HepG2 (cell line): Measurements from ENCODE around the gene CA12. TPM values are rescaled to one million over a fixed set of nuclear protein-coding genes. Genes with fewer than 3 reads are reported as not detected.

Experiments
- ATAC-seq: fragments of 200-7000 bp; cut with Tn5 transposase; 3 replicates; pipeline ENCODE4 v1.9.1; 2020; ENCODE audit warnings: mild to moderate bottlenecking, moderate library complexity
- BruUV-seq: library from RNA; stranded (reverse); fragments of 400-500 nt; replicated peaks from 2 replicates; lab custom pipeline; 2021; lab: Mats Ljungman, UMichigan
- CTCF ChIA-PET: fragments of 300-600 bp; formaldehyde crosslinking; extraction: SDS; loops from one replicate; lab custom pipeline; 2021; ENCODE audit warnings: low total read pairs, inconsistent platforms, low intra/inter-chr PET ratio; lab: Yijun Ruan, JAX
- POLR2A ChIA-PET: fragments of 350-600 bp; sonication (Branson Sonifier 250); formaldehyde crosslinking; loops from one replicate; lab custom pipeline; 2020; ENCODE audit warnings: antibody characterized with exemption, inconsistent platforms; lab: Yijun Ruan, JAX
- DNase-seq: peaks from one replicate; pipeline ENCODE4 v3.0.0-alpha.2; 2015; ENCODE audit warnings: low spot score
- FAIRE-seq: peaks from 3 replicates; lab custom pipeline; 2011; peaks lifted over from hg19 to GRCh38; lab: Jason Lieb, UNC
- H2AFZ ChIP-seq: one replicate; pipeline ENCODE4 v1.6.1; 2011; ENCODE audit warnings: low read length, inconsistent platforms
- H3K27ac ChIP-seq: fragments of 300-600 bp; 3 replicates; pipeline ENCODE4 v1.8.0; 2011; ENCODE audit warnings: mixed run types, mild to moderate bottlenecking, mixed read lengths, low read length, inconsistent platforms; ENCODE audit not compliant: insufficient read depth; ENCODE audit errors: extremely low read length
- H3K27me3 ChIP-seq, 2 experiments: fragments of 200-600 bp in 1 of 2; 2 replicates in 1 of 2; 3 replicates in 1 of 2; pipeline versions ENCODE4 v1.6.0 to v1.8.0; 2011; ENCODE audit warnings: low read length in 2 of 2, mild to moderate bottlenecking in 2 of 2, moderate library complexity in 2 of 2, inconsistent platforms in 1 of 2; ENCODE audit not compliant: insufficient read depth in 2 of 2, control insufficient read depth in 1 of 2
- H3K36me3 ChIP-seq, 2 experiments: fragments of 200-600 bp in 1 of 2; replicated peaks in 1 of 2; 2 replicates in 1 of 2; 3 replicates in 1 of 2; pipeline versions ENCODE4 v1.5.1 to v1.8.0; 2011; ENCODE audit warnings: low read length in 2 of 2, inconsistent platforms in 1 of 2; ENCODE audit not compliant: insufficient read depth in 2 of 2, control insufficient read depth in 1 of 2
- H3K4me1 ChIP-seq: 2 replicates; pipeline ENCODE4 v1.5.1; 2012; ENCODE audit warnings: low read length, inconsistent platforms; ENCODE audit not compliant: insufficient read depth
- H3K4me2 ChIP-seq: 2 replicates; pipeline ENCODE4 v1.6.0; 2011; ENCODE audit warnings: low read depth, low read length, inconsistent platforms
- H3K4me3 ChIP-seq, 3 experiments: fragments of 200-600 bp in 1 of 3; sonication (generic), shearing (Covaris generic) in 1 of 3; replicated peaks in 1 of 3; 2 replicates each; pipeline ENCODE4 v1.5.1; 2011 to 2016; ENCODE audit warnings: low read length in 3 of 3, inconsistent platforms in 2 of 3, low read depth in 2 of 3, mild to moderate bottlenecking in 2 of 3, control low read depth in 1 of 3, mixed read lengths in 1 of 3; ENCODE audit not compliant: insufficient read depth in 1 of 3
- H3K79me2 ChIP-seq: one replicate; pipeline ENCODE4 v1.6.1; 2011; ENCODE audit warnings: low read length, inconsistent platforms; ENCODE audit not compliant: insufficient read depth
- H3K9ac ChIP-seq: 2 replicates; pipeline ENCODE4 v1.6.0; 2011; ENCODE audit warnings: mild to moderate bottlenecking, low read depth, low read length, inconsistent platforms; ENCODE audit not compliant: insufficient read depth
- H3K9me3 ChIP-seq: 2 replicates; pipeline ENCODE4 v1.5.1; 2012; ENCODE audit warnings: mild to moderate bottlenecking, low read length
- H4K20me1 ChIP-seq: 2 replicates; pipeline ENCODE4 v1.6.0; 2011; ENCODE audit warnings: inconsistent platforms, mild to moderate bottlenecking, low read length, moderate library complexity; ENCODE audit not compliant: insufficient read depth
- EHMT2 ChIP-seq: fragments of 200-600 bp; sonication (generic); IDR thresholded peaks from 2 replicates; pipeline ENCODE4 v1.7.0; 2017; ENCODE audit warnings: antibody characterized with exemption, low read depth, low read length, borderline replicate concordance
- KDM5B ChIP-seq: sonication (generic); formaldehyde crosslinking; IDR thresholded peaks from 2 replicates; pipeline ENCODE4 v1.4.0; 2020; ENCODE audit warnings: missing genetic modification reagents, mild to moderate bottlenecking, borderline replicate concordance
- MED8 ChIP-seq: sonication (generic); formaldehyde crosslinking; IDR thresholded peaks from 2 replicates; pipeline ENCODE4 v1.8.1; 2023; ENCODE audit warnings: mild to moderate bottlenecking, missing genetic modification reagents; ENCODE audit not compliant: insufficient replicate concordance
- NFE2L2 ChIP-seq: fragments of 150-350 bp; IDR thresholded peaks from 2 replicates; pipeline ENCODE4 v1.6.1; 2014; ENCODE audit warnings: low read length
- PRPF4 ChIP-seq: fragments of 200-400 bp; formaldehyde crosslinking; IDR thresholded peaks from 2 replicates; pipeline ENCODE4 v1.6.1; 2016; ENCODE audit warnings: low read length, low read depth; ENCODE audit not compliant: poor library complexity, severe bottlenecking
- TCF12 ChIP-seq, 2 experiments: fragments of 450-650 bp in 1 of 2; sonication (generic) in 1 of 2; formaldehyde crosslinking in 1 of 2; IDR thresholded peaks; 2 replicates each; pipeline versions ENCODE4 v1.6.1 to v1.8.0; 2017 to 2022; ENCODE audit warnings: antibody characterized with exemption in 1 of 2, mild to moderate bottlenecking in 1 of 2, missing genetic modification reagents in 1 of 2, moderate library complexity in 1 of 2
- ZNF160 ChIP-seq: sonication (generic); formaldehyde crosslinking; IDR thresholded peaks from 2 replicates; pipeline ENCODE4 v1.8.0; 2022; ENCODE audit warnings: mild to moderate bottlenecking, inconsistent platforms, missing genetic modification reagents
- ZNF30 ChIP-seq: sonication (generic); formaldehyde crosslinking; IDR thresholded peaks from 2 replicates; pipeline ENCODE4 v1.5.0; 2020; ENCODE audit warnings: mild to moderate bottlenecking, missing genetic modification reagents
- ZNF430 ChIP-seq: sonication (generic); formaldehyde crosslinking; IDR thresholded peaks from 2 replicates; pipeline ENCODE4 v1.9.0; 2021; ENCODE audit warnings: mild to moderate bottlenecking, missing genetic modification reagents
- ZNF629 ChIP-seq: sonication (generic); formaldehyde crosslinking; conservative IDR thresholded peaks from 2 replicates; pipeline ENCODE4 v1.5.0; 2020; ENCODE audit warnings: missing genetic modification reagents
- ZSCAN9 ChIP-seq: IDR thresholded peaks from 2 replicates; pipeline ENCODE4 v1.6.1; 2016; ENCODE audit warnings: borderline replicate concordance
- WGBS: methylation state at CpG from one replicate; pipeline ENCODE4 v1.1.6; 2017; ENCODE audit warnings: low lambda C conversion rate; 5-methylcytosine and 5-hydroxymethylcytosine counted together
- in situ Hi-C: cut with HindIII; loops from 2 replicates; pipeline ENCODE4 v1.10.0; 2017; ENCODE audit warnings: low pct_unique_long_range_greater_than_20kb; ENCODE audit not compliant: extremely low pct_ligation_motif_present
- intact Hi-C: fragments of 100-400 bp; cut with micrococcal nuclease; formaldehyde crosslinking; loops from one replicate; pipeline ENCODE4 v1.10.0; 2022; ENCODE audit not compliant: unreplicated experiment
- polyA plus RNA-seq, 8 experiments: library from polyadenylated mRNA; depleted of rRNA in 3 of 8; stranded (reverse) in 7 of 8; unstranded in 1 of 8; fragments of >200 nt; fragmentation: Illumina TruSeq in 4 of 8; extraction: Trizol in 4 of 8; gene quantifications; 2 replicates each; pipeline versions ENCODE4 v1.2.1 to v1.2.3, GENCODE V29; 2011 to 2016; ENCODE audit warnings: low read depth in 4 of 8, missing spikeins in 1 of 8, mixed read lengths in 1 of 8; ENCODE audit not compliant: insufficient read depth in 1 of 8
- total RNA-seq, 5 experiments: library from RNA; depleted of rRNA; stranded (reverse); fragments of >200 nt; fragmentation: Illumina TruSeq; extraction: Trizol; gene quantifications; 2 replicates each; pipeline ENCODE4 v1.2.3, GENCODE V29; 2016; ENCODE audit warnings: low read depth in 1 of 5
- TF ChIP-seq, protein P1 (sequence below): sonication (generic); formaldehyde crosslinking; IDR thresholded peaks from 2 replicates; pipeline ENCODE4 v1.5.0; 2020; ENCODE audit warnings: mild to moderate bottlenecking, missing genetic modification reagents, borderline replicate concordance
- TF ChIP-seq, protein P2 (sequence below): sonication (generic); formaldehyde crosslinking; IDR thresholded peaks from 2 replicates; pipeline ENCODE4 v1.4.0; 2020; ENCODE audit warnings: missing genetic modification reagents; ENCODE audit errors: not compliant biosample characterization

Gene CA12
- total and polyA plus RNA-seq, 2 of the 13 experiments (the other 11 are each of a cell fraction or from before 2014, with no cell fraction given): 0.07 to 0.20 TPM

DNA sequence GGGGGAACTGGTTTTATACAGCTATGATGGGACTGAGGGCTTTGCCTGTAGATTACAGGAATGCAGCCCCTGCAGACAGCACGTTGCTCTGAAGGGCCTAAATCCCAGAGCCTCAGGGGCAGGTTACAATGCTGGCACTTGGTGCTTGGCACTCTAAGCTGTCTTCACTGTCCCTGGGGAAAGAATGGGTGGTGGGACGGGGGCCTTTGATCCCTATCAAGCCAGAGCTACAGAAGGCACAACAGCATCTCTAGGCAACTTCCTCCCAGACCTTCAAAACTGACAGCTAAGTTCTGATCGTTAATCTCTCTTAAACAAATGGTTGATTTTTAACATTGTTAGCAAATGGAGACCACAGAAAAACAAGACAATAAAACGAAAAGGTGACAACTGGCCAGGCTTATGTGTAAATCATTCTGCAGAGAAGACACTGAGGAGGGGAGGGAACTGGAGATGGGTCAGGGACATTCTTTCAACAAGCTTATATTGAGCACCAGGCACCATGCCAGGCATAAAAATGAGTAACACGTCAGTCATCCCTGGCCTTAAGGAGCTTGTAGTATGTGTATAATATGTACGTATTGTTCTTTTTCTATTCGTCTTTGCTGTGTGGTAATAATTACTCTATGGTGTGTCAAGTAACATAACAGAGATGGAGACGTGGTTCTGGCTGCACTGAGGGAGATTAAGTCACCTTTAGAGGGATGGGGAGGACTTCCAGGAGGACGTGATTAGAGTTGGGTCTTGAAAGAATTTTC lies 49.1 kb downstream of the CA12 start (continued):
- TF ChIP-seq, protein P1, sequence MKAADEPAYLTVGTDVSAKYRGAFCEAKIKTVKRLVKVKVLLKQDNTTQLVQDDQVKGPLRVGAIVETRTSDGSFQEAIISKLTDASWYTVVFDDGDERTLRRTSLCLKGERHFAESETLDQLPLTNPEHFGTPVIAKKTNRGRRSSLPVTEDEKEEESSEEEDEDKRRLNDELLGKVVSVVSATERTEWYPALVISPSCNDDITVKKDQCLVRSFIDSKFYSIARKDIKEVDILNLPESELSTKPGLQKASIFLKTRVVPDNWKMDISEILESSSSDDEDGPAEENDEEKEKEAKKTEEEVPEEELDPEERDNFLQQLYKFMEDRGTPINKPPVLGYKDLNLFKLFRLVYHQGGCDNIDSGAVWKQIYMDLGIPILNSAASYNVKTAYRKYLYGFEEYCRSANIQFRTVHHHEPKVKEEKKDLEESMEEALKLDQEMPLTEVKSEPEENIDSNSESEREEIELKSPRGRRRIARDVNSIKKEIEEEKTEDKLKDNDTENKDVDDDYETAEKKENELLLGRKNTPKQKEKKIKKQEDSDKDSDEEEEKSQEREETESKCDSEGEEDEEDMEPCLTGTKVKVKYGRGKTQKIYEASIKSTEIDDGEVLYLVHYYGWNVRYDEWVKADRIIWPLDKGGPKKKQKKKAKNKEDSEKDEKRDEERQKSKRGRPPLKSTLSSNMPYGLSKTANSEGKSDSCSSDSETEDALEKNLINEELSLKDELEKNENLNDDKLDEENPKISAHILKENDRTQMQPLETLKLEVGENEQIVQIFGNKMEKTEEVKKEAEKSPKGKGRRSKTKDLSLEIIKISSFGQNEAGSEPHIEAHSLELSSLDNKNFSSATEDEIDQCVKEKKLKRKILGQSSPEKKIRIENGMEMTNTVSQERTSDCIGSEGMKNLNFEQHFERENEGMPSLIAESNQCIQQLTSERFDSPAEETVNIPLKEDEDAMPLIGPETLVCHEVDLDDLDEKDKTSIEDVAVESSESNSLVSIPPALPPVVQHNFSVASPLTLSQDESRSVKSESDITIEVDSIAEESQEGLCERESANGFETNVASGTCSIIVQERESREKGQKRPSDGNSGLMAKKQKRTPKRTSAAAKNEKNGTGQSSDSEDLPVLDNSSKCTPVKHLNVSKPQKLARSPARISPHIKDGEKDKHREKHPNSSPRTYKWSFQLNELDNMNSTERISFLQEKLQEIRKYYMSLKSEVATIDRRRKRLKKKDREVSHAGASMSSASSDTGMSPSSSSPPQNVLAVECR (CRISPR knock-in tag): no peak
- TF ChIP-seq MED8 (CRISPR knock-in tag): no peak
- TF ChIP-seq ZNF160 (CRISPR knock-in tag): no peak
- no peak for TF ChIP-seq EHMT2

DNA sequence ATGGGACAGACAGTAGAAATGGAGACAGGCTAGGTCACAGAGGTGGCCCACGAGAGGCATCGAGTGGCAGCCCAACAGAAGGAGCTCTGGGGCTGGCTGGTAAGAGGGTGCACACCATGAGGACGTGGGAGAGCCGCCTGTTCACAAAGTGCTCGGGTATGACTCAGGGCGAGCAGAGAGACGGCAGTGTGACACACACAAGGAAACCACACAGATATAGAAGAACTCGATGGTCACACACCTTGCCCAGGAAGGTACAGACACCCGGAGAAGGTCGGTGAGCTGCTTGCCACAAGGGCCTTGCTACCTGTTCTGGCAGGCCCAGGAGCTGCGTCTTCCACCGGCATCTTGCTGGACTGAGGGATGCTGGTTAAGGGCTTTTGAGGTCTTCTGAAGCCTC lies 50.2 kb downstream of the CA12 start:
- Histone ChIP-seq H4K20me1 (no peaks in the 10 kb centered on the region), H3K9me3 (no peaks in the 10 kb centered on the region), H3K4me2 (no peak overlapping the region), H3K9ac (no peak overlapping the region), H3K27me3 (peaks cover 0 to 1% of the 10 kb centered on the region in 2 experiments; a peak in 3 of 5 replicates), H3K27ac (no peak overlapping the region), H3K36me3 (no peaks in the 10 kb centered on the region), H3K4me1 (no peaks in the 10 kb centered on the region), H3K4me3 (no peak overlapping the region), H3K79me2 (no peaks in the 10 kb centered on the region), H2AFZ (no peak overlapping the region)
- in situ Hi-C loops: no loop called here
- TF ChIP-seq ZSCAN9: no peak
- TF ChIP-seq NFE2L2: no peak
- no peak for TF ChIP-seq ZNF629 (CRISPR knock-in tag)
- no peak for TF ChIP-seq TCF12 (IDR thresholded peaks at IDR 0.05)
- TF ChIP-seq TCF12 (CRISPR knock-in tag; IDR thresholded peaks at IDR 0.05): no peak
- TF ChIP-seq KDM5B (CRISPR knock-in tag): no peak
- TF ChIP-seq ZNF30 (CRISPR knock-in tag): no peak
- TF ChIP-seq, protein P2, sequence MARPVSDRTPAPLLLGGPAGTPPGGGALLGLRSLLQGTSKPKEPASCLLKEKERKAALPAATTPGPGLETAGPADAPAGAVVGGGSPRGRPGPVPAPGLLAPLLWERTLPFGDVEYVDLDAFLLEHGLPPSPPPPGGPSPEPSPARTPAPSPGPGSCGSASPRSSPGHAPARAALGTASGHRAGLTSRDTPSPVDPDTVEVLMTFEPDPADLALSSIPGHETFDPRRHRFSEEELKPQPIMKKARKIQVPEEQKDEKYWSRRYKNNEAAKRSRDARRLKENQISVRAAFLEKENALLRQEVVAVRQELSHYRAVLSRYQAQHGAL (CRISPR knock-in tag): no peak
- TF ChIP-seq ZNF430 (CRISPR knock-in tag): no peak
- TF ChIP-seq PRPF4: no peak
- ATAC-seq (no peak), DNase-seq (no peak), FAIRE-seq (no peak)
- POLR2A ChIA-PET: no interaction called here
- CTCF ChIA-PET: no interaction called here
- no TSS peak for BruUV-seq
- 43% methylated on average over 9 of the region's 12 CpGs for WGBS
- intact Hi-C loops: no loop called here
